OCI-LY7 (cell line): ENCODE data around the gene SPECC1L. TPM values are rescaled to one million over a fixed set of nuclear protein-coding genes. Genes with fewer than 3 reads are reported as not detected.

ENCODE experiments used
- BruUV-seq: library from RNA; stranded (reverse); fragments of 400-500 nt; replicated peaks from 2 replicates; lab custom pipeline; 2021; lab: Mats Ljungman, UMichigan
- CTCF ChIA-PET: fragments of 300-600 bp; sonication (Branson Sonifier 250); formaldehyde crosslinking; loops from one replicate; lab custom pipeline; 2022; ENCODE audit warnings: antibody characterized with exemption; ENCODE audit not compliant: unreplicated experiment; lab: Charles Lee
- POLR2A ChIA-PET: fragments of 300-600 bp; sonication (Branson Sonifier 250); formaldehyde crosslinking; loops from one replicate; lab custom pipeline; 2022; ENCODE audit warnings: antibody characterized with exemption; lab: Charles Lee
- DNase-seq: peaks from one replicate; pipeline ENCODE4 v3.0.0-alpha.2; 2015; ENCODE audit warnings: low spot score
- H2AFZ ChIP-seq: fragments of 200-600 bp; sonication (generic), shearing (Covaris generic); 2 replicates; pipeline ENCODE4 v1.6.1; 2014; ENCODE audit warnings: mild to moderate bottlenecking, antibody characterized with exemption, low read length, moderate library complexity
- H3K27ac ChIP-seq: fragments of 200-600 bp; sonication (generic); 2 replicates; pipeline ENCODE4 v1.5.1; 2014; ENCODE audit warnings: mixed run types, low read depth, mild to moderate bottlenecking, moderate library complexity, low read length, inconsistent platforms; ENCODE audit not compliant: poor library complexity, severe bottlenecking
- H3K36me3 ChIP-seq: fragments of 200-600 bp; sonication (generic); 2 replicates; pipeline ENCODE4 v1.6.1; 2014; ENCODE audit warnings: mild to moderate bottlenecking, antibody characterized with exemption, low read length, moderate library complexity, mixed read lengths; ENCODE audit not compliant: insufficient read depth
- H3K4me1 ChIP-seq: fragments of 200-600 bp; sonication (generic); 2 replicates; pipeline ENCODE4 v1.5.1; 2014; ENCODE audit warnings: mild to moderate bottlenecking, low read length; ENCODE audit not compliant: insufficient read depth, poor library complexity, severe bottlenecking
- H3K4me2 ChIP-seq: fragments of 200-600 bp; sonication (generic); 2 replicates; pipeline ENCODE4 v1.6.1; 2014; ENCODE audit warnings: mild to moderate bottlenecking, low read length
- H3K4me3 ChIP-seq: fragments of 200-600 bp; sonication (generic); 2 replicates; pipeline ENCODE4 v1.5.1; 2014; ENCODE audit warnings: mild to moderate bottlenecking, low read depth, low read length; ENCODE audit not compliant: poor library complexity, severe bottlenecking
- H3K79me2 ChIP-seq: fragments of 200-600 bp; sonication (generic); 2 replicates; pipeline ENCODE4 v1.6.1; 2016; ENCODE audit warnings: low read depth, mild to moderate bottlenecking, low read length, moderate library complexity, mixed read lengths; ENCODE audit not compliant: insufficient read depth
- H3K9me2 ChIP-seq: fragments of 200-600 bp; sonication (generic); 2 replicates; pipeline ENCODE4 v1.6.1; 2016; ENCODE audit warnings: mild to moderate bottlenecking, low read length, mixed read lengths; ENCODE audit not compliant: insufficient read depth
- H3K9me3 ChIP-seq: fragments of 200-600 bp; sonication (generic); 2 replicates; pipeline ENCODE4 v1.6.1; 2014; ENCODE audit warnings: mild to moderate bottlenecking, mixed run types, low read length, mixed read lengths
- H4K20me1 ChIP-seq: fragments of 200-600 bp; sonication (generic); 2 replicates; pipeline ENCODE4 v1.6.1; 2014; ENCODE audit warnings: mild to moderate bottlenecking, antibody characterized with exemption, low read length, moderate library complexity, mixed read lengths; ENCODE audit not compliant: insufficient read depth
- CTCF ChIP-seq: fragments of 200-600 bp; sonication (generic); conservative IDR thresholded peaks from 2 replicates; pipeline ENCODE4 v1.5.1; 2014; ENCODE audit warnings: mild to moderate bottlenecking, antibody characterized with exemption, low read length, moderate library complexity, mixed read lengths
- EZH2phosphoT487 ChIP-seq: fragments of 200-600 bp; sonication (generic); IDR thresholded peaks from 2 replicates; pipeline ENCODE4 v1.6.1; 2018; ENCODE audit warnings: low read depth, borderline replicate concordance, mild to moderate bottlenecking, mixed run types, antibody characterized with exemption, low read length, moderate library complexity, mixed read lengths
- intact Hi-C: fragments of 100-400 bp; cut with micrococcal nuclease; formaldehyde crosslinking; loops from one replicate; pipeline ENCODE4 v1.10.0; 2022; ENCODE audit not compliant: unreplicated experiment
- total RNA-seq, 2 experiments: library from RNA; depleted of rRNA in 1 of 2; stranded (reverse); fragments of >200 nt in 1 of 2; shearing (Covaris generic) in 1 of 2; gene quantifications; 2 replicates each; pipeline ENCODE4 v1.2.3, GENCODE V29; 2014 to 2022

Gene SPECC1L
- total RNA-seq, 2 experiments from 2014 or later = 47.0 to 66.2 TPM

- no peaks in the 10 kb centered on the region for H3K9me3 ChIP-seq
- intact Hi-C loops = no loop called here
- H3K4me2 ChIP-seq = no peak overlapping the region
- CTCF ChIA-PET = no interaction called here
- no peak overlapping the region for H2AFZ ChIP-seq
- no TSS peak for BruUV-seq
- POLR2A ChIA-PET = no interaction called here
- H3K79me2 ChIP-seq = no peaks in the 10 kb centered on the region
- no peak overlapping the region for H3K4me3 ChIP-seq
- no peaks in the 10 kb centered on the region for H3K9me2 ChIP-seq
- H3K4me1 ChIP-seq = no peaks in the 10 kb centered on the region
- H3K27ac ChIP-seq = no peak overlapping the region
- DNase-seq = no peak
- TF ChIP-seq EZH2phosphoT487 = no peak
- H3K36me3 ChIP-seq = peaks cover 30% of the 10 kb centered on the region
- H4K20me1 ChIP-seq = no peaks in the 10 kb centered on the region
Measured at GRCh38 chr22:24410110-24410856, 139.7 kb downstream of the SPECC1L start.

- Histone ChIP-seq H3K79me2 (no peaks in the 10 kb centered on the region), H3K9me2 (no peaks in the 10 kb centered on the region), H2AFZ (no peak overlapping the region), H4K20me1 (no peaks in the 10 kb centered on the region), H3K9me3 (no peaks in the 10 kb centered on the region), H3K27ac (no peak overlapping the region), H3K4me1 (no peaks in the 10 kb centered on the region), H3K4me2 (no peak overlapping the region), H3K36me3 (peaks cover 32% of the 10 kb centered on the region), H3K4me3 (no peak overlapping the region)
- ChIA-PET POLR2A (interaction anchor here (0.5 kb wide), 1 partner anchor 51 kb away, joined by 4 read pairs; no protein-coding TSS in a partner anchor), CTCF (no interaction called here)
- intact Hi-C loops = no loop called here
- no TSS peak for BruUV-seq
- TF ChIP-seq CTCF = no peak
- no peak for TF ChIP-seq EZH2phosphoT487
- DNase-seq = no peak
Measured at GRCh38 chr22:24411256-24412004, 140.8 kb downstream of the SPECC1L start.

GRCh38 chr22:24412274-24412673 is 141.6 kb downstream of the SPECC1L start:
- no peaks in the 10 kb centered on the region for H3K4me1 ChIP-seq
- no peaks in the 10 kb centered on the region for H3K9me2 ChIP-seq
- no peak for DNase-seq
- BruUV-seq = no TSS peak
- no peaks in the 10 kb centered on the region for H3K79me2 ChIP-seq
- no peak overlapping the region for H2AFZ ChIP-seq
- peaks cover 33% of the 10 kb centered on the region for H3K36me3 ChIP-seq
- intact Hi-C loops = no loop called here
- no peaks in the 10 kb centered on the region for H4K20me1 ChIP-seq
- no peak overlapping the region for H3K4me2 ChIP-seq
- no peak overlapping the region for H3K27ac ChIP-seq
- no peaks in the 10 kb centered on the region for H3K9me3 ChIP-seq
- TF ChIP-seq CTCF (no peak), EZH2phosphoT487 (no peak)
- ChIA-PET POLR2A (interaction anchor here (0.5 to 0.6 kb wide), 2 partner anchors 28 to 50 kb away, joined by 4 read pairs; no protein-coding TSS in a partner anchor), CTCF (no interaction called here)
- H3K4me3 ChIP-seq = no peak overlapping the region
